ENCODE data around the gene APBB1IP.

DNA sequence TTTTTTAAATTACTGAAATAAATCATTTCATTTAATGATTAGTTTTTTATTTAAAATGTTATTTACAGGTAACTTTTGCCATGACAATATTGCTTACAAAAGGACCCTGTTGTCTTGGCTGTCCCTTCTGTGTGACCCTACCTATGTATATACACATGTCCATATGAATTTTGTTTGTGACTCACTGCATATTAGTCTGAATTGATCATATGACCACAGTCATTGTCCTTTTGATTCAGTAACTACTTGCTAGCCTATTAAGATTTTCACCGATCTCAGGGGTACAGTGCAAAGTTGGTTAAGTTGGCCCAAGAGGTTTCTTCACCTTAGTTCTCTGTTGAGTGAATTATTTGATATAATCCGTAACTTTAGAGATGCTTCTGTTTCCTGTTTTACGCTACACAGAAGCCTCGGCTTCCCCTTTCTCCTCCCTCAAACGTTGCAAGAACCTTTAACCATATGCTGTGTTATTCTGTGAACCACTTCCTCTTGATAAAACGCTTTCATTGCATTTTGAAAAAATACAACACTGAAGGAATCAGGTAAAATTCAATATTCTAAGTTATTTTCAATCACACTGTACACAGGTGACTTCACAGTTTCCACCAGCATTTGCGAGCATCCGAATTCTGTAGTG, 43.9 kb downstream of the APBB1IP start:
- TF ChIP-seq GABPA (IDR thresholded peaks at IDR 0.05; ENCODE audit: borderline replicate concordance, insufficient read depth, low read length) (no peak), YY1 (IDR thresholded peaks at IDR 0.05; ENCODE audit: low read depth, low read length) (no peak), EZH2 (IDR thresholded peaks at IDR 0.05; ENCODE audit: low read depth, low read length, severe bottlenecking) (no peak), RNF2 (IDR thresholded peaks at IDR 0.05; ENCODE audit: borderline replicate concordance, low read depth, low read length, missing control alignments, poor library complexity, severe bottlenecking) (no peak), HDAC6 (IDR thresholded peaks at IDR 0.05; ENCODE audit: low read depth, low read length) (no peak), JUND (IDR thresholded peaks at IDR 0.05; ENCODE audit: low read length) (no peak)
- TF ChIP-seq, protein P1, sequence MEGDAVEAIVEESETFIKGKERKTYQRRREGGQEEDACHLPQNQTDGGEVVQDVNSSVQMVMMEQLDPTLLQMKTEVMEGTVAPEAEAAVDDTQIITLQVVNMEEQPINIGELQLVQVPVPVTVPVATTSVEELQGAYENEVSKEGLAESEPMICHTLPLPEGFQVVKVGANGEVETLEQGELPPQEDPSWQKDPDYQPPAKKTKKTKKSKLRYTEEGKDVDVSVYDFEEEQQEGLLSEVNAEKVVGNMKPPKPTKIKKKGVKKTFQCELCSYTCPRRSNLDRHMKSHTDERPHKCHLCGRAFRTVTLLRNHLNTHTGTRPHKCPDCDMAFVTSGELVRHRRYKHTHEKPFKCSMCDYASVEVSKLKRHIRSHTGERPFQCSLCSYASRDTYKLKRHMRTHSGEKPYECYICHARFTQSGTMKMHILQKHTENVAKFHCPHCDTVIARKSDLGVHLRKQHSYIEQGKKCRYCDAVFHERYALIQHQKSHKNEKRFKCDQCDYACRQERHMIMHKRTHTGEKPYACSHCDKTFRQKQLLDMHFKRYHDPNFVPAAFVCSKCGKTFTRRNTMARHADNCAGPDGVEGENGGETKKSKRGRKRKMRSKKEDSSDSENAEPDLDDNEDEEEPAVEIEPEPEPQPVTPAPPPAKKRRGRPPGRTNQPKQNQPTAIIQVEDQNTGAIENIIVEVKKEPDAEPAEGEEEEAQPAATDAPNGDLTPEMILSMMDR (IDR thresholded peaks at IDR 0.05; ENCODE audit: control extremely low read depth in 1 of 3, insufficient read depth in 1 of 3, low read depth in 1 of 3, low read length in 3 of 3): no peak

Data from H1 (cell line).